ENCODE measurements around the gene FECH. TPM values are rescaled to one million over a fixed set of nuclear protein-coding genes. Genes with fewer than 3 reads are reported as not detected.

FECH gene, protein sequence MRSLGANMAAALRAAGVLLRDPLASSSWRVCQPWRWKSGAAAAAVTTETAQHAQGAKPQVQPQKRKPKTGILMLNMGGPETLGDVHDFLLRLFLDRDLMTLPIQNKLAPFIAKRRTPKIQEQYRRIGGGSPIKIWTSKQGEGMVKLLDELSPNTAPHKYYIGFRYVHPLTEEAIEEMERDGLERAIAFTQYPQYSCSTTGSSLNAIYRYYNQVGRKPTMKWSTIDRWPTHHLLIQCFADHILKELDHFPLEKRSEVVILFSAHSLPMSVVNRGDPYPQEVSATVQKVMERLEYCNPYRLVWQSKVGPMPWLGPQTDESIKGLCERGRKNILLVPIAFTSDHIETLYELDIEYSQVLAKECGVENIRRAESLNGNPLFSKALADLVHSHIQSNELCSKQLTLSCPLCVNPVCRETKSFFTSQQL
- polyA plus RNA-seq, result 13.2 TPM

DNA sequence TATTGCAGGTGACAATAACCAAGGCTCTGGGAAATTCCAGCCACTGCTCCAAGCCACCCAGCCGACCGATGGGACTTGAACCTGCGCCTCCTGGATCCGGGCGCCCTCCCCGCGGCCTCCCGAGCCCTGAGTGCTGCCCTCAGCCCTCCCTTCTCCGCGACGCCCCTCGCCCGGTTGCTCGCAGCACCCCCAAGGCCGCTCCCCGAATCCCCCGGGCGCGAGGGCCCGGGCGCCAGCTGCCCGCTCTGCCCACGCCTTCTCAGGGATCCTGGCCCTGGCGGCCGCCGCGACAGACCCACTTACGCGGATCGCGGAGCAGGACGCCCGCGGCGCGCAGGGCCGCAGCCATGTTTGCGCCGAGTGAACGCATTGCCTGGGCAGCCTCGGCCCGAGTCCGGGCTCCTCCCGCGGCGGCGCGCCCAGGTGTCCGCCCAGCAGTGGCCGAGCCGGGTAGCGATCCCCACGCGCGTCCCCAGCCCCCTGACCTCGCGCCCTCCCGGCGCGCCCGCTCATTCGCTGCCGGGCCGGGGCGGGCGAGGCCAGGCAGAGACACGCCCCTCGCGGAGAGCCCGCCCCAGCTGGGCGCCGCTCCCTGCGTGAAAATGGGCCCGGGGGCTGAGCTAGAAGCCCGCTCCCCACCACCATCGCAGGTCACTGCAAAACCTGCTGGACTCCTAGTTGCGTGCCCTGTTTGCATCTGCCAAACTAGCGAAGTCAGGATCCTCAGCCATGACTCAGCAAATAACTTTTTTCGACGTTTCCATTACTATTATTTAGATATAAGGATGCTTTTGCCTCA, at the start of gene FECH:
Gene FECH (minus strand): TSS at position 452 of the 799 bp plus-strand sequence. CDS start 82 bp downstream, at position 370.
- no peaks in the 10 kb centered on the region for H3K9me3 Mint-ChIP-seq
- peaks cover 7 to 18% (median 10%) of the 10 kb centered on the region in 3 donors for H3K4me1 Mint-ChIP-seq
- H3K27ac Mint-ChIP-seq, result peak within 1 kb of the TSS; percentile 13 to 89 (median 86)
- H3K4me3 Mint-ChIP-seq, result peak within 1 kb of the TSS; percentile 84 to 97 (median 90)
- no peaks in the 10 kb centered on the region for H3K27me3 Mint-ChIP-seq
- no peaks in the 10 kb centered on the region for H3K36me3 Mint-ChIP-seq

DNA sequence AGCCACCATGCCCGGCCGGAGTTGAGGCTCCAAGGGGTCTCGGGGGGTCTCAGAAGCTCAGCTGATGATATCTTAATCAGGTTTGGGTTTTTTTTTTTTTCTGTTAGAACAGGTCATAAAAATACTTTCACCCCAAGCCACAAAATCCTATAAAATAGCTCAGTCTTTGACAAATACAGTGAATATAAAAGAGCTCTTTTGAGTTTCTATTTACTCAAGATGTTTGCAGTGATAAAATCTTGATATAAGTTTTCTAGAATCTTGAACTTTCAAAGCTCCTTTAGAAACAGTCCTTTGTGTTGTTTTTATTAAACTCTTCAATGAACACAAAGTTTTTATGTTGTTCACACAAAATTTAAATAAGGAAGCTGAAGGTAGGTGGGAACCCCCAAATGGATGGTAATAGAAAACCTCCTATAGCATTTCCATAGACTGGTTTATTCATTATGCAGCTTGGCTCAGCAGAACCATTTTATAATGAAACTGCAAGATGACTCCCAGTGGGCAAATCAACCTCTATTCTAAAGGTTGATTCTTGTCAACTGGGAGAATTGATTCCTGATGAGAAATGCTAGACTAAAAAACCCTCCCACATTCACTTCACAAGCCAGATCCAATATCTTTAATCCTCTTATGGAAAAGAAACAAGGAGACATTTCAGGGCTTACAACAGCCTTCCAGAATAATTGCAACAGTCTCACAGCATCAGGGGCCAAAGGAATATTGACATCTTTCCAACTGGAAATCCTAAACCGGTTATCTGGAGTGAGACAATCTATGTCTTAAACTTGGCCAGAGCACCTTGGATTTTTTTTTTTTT, 48.7 kb upstream of the FECH start:
- peak overlapping the region in 1 of 3 donors; percentile 6 for H3K27ac Mint-ChIP-seq
- H3K4me3 Mint-ChIP-seq, result peak overlapping the region in 1 of 4 donors; percentile 81
- H3K4me1 Mint-ChIP-seq, result peaks cover 22 to 36% (median 23%) of the 10 kb centered on the region in 3 donors
- no peaks in the 10 kb centered on the region for H3K27me3 Mint-ChIP-seq
- no peaks in the 10 kb centered on the region for H3K9me3 Mint-ChIP-seq
- peaks cover 2% of the 10 kb centered on the region for H3K36me3 Mint-ChIP-seq

DNA sequence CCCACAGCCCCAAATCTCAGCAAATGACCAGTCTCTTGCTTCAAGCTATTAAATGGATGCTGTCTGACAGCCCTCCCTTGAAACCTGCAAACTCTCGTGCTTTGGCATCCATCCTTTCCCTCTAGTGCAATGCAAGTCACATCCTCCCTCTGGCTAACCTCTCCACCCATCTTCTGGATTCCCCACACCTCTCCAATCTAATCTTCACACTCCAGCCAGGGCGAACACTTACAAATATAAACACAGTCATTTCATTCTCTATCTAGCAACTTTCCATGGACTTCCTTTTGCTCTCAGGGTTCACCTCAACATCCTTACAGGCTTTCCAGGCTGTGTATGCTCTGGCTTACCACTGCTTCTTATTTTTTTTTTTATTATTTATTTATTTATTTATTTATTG, 45.2 kb upstream of the FECH start:
- H3K27ac Mint-ChIP-seq, result peak overlapping the region in 1 of 3 donors; percentile 100
- peaks cover 21 to 29% (median 25%) of the 10 kb centered on the region in 3 donors for H3K4me1 Mint-ChIP-seq
- H3K9me3 Mint-ChIP-seq, result no peaks in the 10 kb centered on the region
- H3K27me3 Mint-ChIP-seq, result no peaks in the 10 kb centered on the region
- peak overlapping the region; percentile 95 to 100 (median 99) for H3K4me3 Mint-ChIP-seq
- peaks cover 2% of the 10 kb centered on the region for H3K36me3 Mint-ChIP-seq

DNA sequence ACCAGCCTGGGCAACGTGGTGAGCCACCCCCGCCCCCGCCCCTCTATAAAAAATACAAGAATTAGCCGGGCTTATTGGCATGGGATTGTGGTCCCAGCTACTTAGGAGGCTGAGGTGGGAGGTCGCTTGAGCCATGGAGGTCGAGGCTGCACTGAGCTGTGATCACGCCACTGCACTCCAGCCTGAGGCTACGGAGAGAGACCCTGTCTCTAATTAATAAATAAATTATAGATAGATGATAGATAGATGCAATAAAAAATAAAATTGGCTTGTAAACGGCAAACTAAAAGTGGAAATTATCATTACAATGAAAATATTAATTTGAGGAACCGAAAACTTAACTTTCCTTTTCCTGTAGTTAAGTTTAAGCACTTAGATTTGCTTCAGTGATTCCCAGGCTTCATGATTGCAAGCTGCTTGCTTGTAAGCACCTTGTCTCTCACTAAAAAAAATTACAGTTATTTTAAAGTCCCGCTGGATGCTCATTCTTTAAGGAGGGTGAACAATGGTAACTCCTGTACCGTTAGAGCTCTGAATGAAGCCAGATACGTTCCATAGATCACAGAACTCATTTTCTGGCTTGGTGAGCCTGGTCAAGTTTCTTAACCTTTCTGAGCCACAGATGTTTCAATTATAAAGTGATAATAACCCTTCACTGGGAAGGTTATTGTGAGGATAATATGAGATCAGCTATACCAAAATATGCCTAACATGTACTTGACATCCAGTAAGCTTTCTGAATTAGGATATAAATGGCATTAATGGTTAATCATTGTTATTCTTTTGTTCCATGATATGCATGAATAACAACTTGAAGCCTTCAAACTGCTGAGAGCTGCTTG, 44.5 kb upstream of the FECH start:
- H3K4me3 Mint-ChIP-seq, result peak overlapping the region; percentile 95 to 100 (median 99)
- H3K36me3 Mint-ChIP-seq, result peaks cover 2% of the 10 kb centered on the region
- H3K27ac Mint-ChIP-seq, result peak overlapping the region; percentile 90 to 100 (median 99)
- peaks cover 18 to 29% (median 25%) of the 10 kb centered on the region in 3 donors for H3K4me1 Mint-ChIP-seq
- H3K9me3 Mint-ChIP-seq, result no peaks in the 10 kb centered on the region
- no peaks in the 10 kb centered on the region for H3K27me3 Mint-ChIP-seq

DNA sequence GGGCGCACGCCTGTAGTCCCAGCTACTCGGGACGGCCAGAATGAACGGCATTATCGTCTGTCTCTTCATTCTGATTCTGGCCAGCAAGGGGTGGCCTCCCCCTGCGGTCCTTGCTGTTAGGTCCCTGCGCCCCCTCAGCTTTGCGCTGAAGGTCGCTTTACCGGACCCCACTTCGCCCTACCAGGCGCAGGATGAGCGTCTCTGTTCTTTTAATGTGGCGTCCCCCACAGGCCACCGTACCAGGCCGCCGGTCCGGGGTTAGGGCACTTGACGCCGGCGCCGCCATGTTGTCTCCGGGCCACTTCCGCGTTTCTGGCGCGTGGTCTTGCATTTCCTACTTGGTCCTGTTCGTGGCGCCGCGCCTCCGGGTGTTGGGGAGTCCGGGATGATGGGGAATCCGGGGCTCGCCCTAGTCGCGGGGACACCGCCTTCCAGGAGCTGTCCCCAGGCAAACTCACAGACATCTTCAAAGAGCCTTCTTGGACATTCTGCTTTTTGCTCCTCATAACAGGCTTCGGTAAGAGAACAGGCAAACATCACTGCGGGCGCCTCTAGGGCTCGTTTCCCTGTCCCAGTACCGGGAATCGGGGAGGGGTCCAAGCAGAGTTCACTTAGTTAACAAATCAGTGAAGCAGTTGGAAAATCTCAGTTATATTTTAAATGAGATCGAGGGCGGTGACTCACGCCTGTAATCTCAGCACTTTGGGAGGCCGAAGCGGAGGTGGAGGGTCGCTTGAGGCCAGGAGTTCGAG, 43.7 kb upstream of the FECH start:
- Mint-ChIP-seq H3K27me3 (no peaks in the 10 kb centered on the region), H3K27ac (peak overlapping the region; percentile 90 to 100 (median 99)), H3K4me3 (peak overlapping the region; percentile 95 to 100 (median 99)), H3K9me3 (no peaks in the 10 kb centered on the region), H3K4me1 (peaks cover 15 to 25% (median 19%) of the 10 kb centered on the region in 3 donors), H3K36me3 (peaks cover 2% of the 10 kb centered on the region)

DNA sequence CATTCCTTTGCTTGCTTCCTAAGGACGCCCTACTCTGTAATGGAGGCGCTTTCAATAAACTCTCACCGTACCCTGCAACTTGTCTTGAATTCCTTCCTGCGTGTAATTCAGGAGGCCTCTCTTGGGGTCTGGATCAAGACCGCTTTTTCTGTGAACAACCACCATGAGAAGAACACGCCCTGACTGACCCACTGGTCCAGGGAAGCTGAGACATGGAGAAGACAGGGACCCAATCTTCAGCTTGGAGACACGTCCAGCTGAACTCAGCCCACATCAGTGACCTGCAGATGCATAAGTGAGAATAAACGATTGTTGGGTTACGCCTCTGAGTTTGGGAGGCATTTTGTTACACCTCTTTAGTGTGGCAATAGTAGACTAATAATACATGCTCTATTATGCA, 42.9 kb upstream of the FECH start:
- Mint-ChIP-seq H3K27me3 (no peaks in the 10 kb centered on the region), H3K9me3 (no peaks in the 10 kb centered on the region), H3K36me3 (peaks cover 2% of the 10 kb centered on the region), H3K4me3 (peak overlapping the region; percentile 95 to 100 (median 99)), H3K4me1 (peaks cover 13 to 22% (median 14%) of the 10 kb centered on the region in 3 donors), H3K27ac (peak overlapping the region; percentile 90 to 100 (median 99))

DNA sequence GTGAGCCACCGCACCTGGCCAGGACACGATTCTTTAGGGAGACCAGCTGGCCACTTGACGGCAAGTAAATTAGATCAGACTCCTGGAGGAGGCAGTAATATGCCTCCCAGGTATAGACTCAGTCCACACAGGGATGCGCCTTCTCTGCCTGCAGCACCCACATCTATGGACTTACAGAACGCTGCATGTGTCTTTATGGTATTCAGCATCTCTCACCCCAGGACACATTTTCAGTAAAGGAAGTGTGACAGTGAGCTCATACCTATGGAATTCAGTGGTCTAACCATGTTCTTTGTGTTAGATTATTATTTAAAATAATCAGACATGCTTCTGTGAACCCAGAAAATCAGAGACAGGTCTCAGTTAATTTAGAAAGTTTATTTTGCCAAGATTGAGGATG, 41.0 kb upstream of the FECH start:
- H3K36me3 Mint-ChIP-seq, result peaks cover 2% of the 10 kb centered on the region
- H3K4me3 Mint-ChIP-seq, result peak overlapping the region in 1 of 4 donors; percentile 57
- H3K27ac Mint-ChIP-seq, result peak overlapping the region in 1 of 3 donors; percentile 100
- H3K4me1 Mint-ChIP-seq, result peaks cover 12 to 19% (median 13%) of the 10 kb centered on the region in 3 donors
- no peaks in the 10 kb centered on the region for H3K9me3 Mint-ChIP-seq
- no peaks in the 10 kb centered on the region for H3K27me3 Mint-ChIP-seq

DNA sequence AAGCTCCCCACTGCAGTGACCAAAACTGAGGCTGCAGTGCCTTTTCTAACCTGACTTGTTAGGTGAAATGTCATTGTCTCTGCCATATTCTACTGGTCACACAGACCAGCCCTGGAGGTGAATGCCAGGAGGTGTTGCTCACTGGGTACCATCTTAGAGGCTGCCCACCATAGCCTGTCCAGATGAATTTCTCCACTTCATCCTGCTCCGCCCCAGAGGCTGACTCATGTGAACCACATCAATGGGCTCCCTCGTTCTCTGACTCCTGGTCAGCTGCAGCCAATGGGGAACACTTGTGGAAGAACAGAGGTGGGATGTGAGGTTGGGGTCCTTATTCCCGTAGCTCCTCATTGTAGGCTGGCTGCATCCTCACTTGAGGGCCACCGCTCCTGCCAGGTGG, 38.5 kb upstream of the FECH start:
- H3K27me3 Mint-ChIP-seq, result no peaks in the 10 kb centered on the region
- H3K36me3 Mint-ChIP-seq, result no peaks in the 10 kb centered on the region
- no peaks in the 10 kb centered on the region for H3K9me3 Mint-ChIP-seq
- H3K4me1 Mint-ChIP-seq, result peaks cover 10 to 20% (median 16%) of the 10 kb centered on the region in 3 donors
- peak overlapping the region in 2 of 4 donors; percentile 68 to 73 for H3K4me3 Mint-ChIP-seq
- peak overlapping the region in 1 of 3 donors; percentile 84 for H3K27ac Mint-ChIP-seq

DNA sequence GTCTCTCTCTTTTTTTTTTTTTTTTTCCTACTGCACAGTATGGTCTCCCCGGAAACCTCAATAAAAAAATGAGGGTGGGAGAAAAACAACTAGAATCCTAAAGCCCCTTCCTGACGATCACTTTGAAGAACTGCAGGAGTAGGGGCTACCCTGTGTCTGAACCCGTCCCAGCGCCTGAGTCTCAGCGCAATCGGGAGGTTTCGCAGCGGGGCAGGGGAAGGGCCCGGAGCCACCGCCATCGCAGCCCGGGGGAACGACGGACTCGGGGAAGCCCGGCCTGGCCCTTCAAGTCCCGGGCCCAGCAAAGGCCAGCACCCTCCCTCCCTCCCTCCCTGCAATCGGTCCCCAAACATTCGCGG, 34.7 kb upstream of the FECH start:
- peak overlapping the region; percentile 98 to 100 (median 99) for H3K27ac Mint-ChIP-seq
- H3K27me3 Mint-ChIP-seq, result no peaks in the 10 kb centered on the region
- H3K9me3 Mint-ChIP-seq, result no peaks in the 10 kb centered on the region
- no peaks in the 10 kb centered on the region for H3K36me3 Mint-ChIP-seq
- H3K4me3 Mint-ChIP-seq, result peak overlapping the region; percentile 98 to 100 (median 99)
- H3K4me1 Mint-ChIP-seq, result peaks cover 11 to 23% (median 17%) of the 10 kb centered on the region in 3 donors

DNA sequence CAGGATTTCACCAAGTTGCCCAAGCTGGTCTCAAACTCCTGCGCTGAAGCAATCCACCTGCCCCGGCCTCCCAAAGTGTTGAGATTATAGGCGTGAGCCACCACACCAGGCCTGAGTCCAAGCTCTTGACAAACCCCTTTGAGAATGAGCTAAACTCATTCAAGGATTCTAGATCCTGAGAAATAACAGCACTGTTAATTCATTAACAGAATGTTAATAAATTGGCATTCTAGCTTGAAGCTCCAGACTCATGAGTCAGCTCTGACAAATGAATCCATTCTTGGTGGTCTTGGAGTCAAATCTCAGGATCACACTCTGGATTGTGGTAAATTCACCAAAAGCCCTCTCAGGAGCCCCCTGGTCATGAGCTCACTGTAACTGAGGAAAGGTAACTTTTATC, 33.4 kb upstream of the FECH start:
- Mint-ChIP-seq H3K36me3 (peaks cover 3% of the 10 kb centered on the region), H3K27me3 (no peaks in the 10 kb centered on the region), H3K4me1 (peaks cover 15 to 27% (median 21%) of the 10 kb centered on the region in 3 donors), H3K27ac (peak overlapping the region in 2 of 3 donors; percentile 23 to 100), H3K4me3 (peak overlapping the region; percentile 63 to 100 (median 92)), H3K9me3 (no peaks in the 10 kb centered on the region)

DNA sequence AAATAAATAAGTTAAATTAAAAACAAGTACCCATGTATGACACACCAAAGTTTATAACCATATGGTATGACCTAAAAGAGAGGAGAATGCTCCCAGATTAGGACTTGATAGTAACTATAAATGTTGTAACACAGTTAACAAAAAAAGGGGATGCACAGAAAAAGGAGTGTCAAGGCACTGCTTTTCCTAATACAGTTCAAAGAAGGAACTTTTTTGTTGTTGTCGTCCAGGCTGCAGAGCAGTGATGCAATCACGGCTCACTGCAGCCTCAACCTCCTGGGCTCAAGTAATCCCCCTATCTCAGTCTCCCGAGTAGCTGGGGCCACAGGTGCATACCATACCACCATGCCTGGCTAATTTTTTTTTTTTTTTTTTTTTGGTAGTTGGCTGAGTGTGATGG, 32.4 kb upstream of the FECH start:
- Mint-ChIP-seq H3K9me3 (no peaks in the 10 kb centered on the region), H3K36me3 (peaks cover 3% of the 10 kb centered on the region), H3K4me1 (peaks cover 15 to 27% (median 21%) of the 10 kb centered on the region in 3 donors), H3K27ac (no peak overlapping the region), H3K27me3 (no peaks in the 10 kb centered on the region), H3K4me3 (peak overlapping the region in 1 of 4 donors; percentile 29)

DNA sequence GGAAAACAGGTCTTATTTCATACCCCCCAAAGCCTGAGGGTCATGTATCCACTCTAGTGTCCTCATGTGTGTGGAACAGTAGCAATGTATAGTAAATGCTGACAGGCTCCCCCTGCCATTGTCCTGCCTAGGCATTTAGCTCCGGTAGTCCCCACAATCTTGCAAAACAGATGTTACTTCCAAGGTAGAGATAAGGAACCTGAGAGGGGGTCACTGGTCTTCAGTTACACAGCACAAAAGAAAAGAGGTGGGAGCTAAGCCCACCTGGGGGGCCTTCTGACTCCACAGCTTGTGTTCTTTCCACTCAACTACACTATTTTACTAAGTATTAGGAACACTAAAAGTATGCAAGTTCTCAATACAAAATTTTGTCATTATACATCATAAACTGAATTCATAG, 17.4 kb upstream of the FECH start:
- Mint-ChIP-seq H3K4me3 (no peak overlapping the region), H3K36me3 (peaks cover 2% of the 10 kb centered on the region), H3K27me3 (no peaks in the 10 kb centered on the region)

DNA sequence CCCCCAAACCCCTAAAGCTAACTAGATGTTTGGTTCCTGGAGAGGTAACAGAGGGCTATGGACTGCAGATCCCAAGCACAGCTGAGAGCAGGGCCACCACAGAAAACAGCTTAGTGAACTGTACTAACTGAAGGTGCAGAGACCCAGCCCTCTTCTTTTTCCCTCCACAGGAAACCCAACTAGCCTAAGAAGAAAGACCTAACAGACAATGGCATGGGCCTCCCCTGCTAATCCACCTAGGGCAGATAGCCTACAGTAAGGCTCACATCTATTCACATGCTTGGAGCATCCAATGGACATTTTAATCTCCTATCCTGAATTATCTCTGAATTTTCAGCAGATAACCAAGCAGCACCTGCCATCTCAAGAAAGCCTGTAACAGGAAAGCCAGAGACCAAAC, 8.8 kb upstream of the FECH start:
- Mint-ChIP-seq H3K27me3 (no peaks in the 10 kb centered on the region), H3K36me3 (peaks cover 5% of the 10 kb centered on the region), H3K4me3 (no peak overlapping the region), H3K27ac (no peak overlapping the region), H3K9me3 (no peaks in the 10 kb centered on the region), H3K4me1 (no peaks in the 10 kb centered on the region)

More for the DNA sequence above, 17.4 kb upstream of the FECH start:
- H3K9me3 Mint-ChIP-seq, result no peaks in the 10 kb centered on the region
- H3K27ac Mint-ChIP-seq, result no peak overlapping the region
- no peaks in the 10 kb centered on the region for H3K4me1 Mint-ChIP-seq
